Uterus (tissue), 4 donors: ENCODE measurements around the gene CSF1. TPM values are rescaled to one million over a fixed set of nuclear protein-coding genes. Genes with fewer than 3 reads are reported as not detected.
A peak's percentile ranks its signal among the peaks of the same experiment; 100 is the strongest.

Experiments
- DNase-seq, 2 donors: peaks; one replicate each; pipeline ENCODE4 v3.0.0-alpha.2; 2019 to 2020
- H3K27ac ChIP-seq, 2 donors: fragments of 200-600 bp; sonication (generic); 1 replicate in 1 of 2; 2 replicates in 1 of 2; pipeline ENCODE4 v1.5.1; 2016 to 2018
- H3K27me3 ChIP-seq, 2 donors: fragments of 200-600 bp; sonication (generic); one replicate each; pipeline ENCODE4 v1.5.1; 2018 to 2019; ENCODE audit warnings: control low read depth in 1 of 2
- H3K36me3 ChIP-seq, 2 donors: fragments of 200-600 bp; sonication (generic); one replicate each; pipeline ENCODE4 v1.5.1; 2019; ENCODE audit warnings: control low read depth in 1 of 2
- H3K4me1 ChIP-seq, 2 donors: fragments of 200-600 bp; sonication (generic); one replicate each; pipeline ENCODE4 v1.5.1; 2018 to 2019; ENCODE audit warnings: control low read depth in 1 of 2
- H3K4me3 ChIP-seq, 2 donors: fragments of 200-600 bp; sonication (generic); 1 replicate in 1 of 2; 2 replicates in 1 of 2; pipeline ENCODE4 v1.5.1; 2018 to 2019; ENCODE audit warnings: mild to moderate bottlenecking in 1 of 2
- H3K9me3 ChIP-seq, 2 donors: fragments of 200-600 bp; sonication (generic); one replicate each; pipeline ENCODE4 v1.5.1; 2019; ENCODE audit warnings: control low read depth in 1 of 2
- CTCF ChIP-seq, 4 experiments: fragments of 200-600 bp in 2 of 4; fragments of 450-650 bp in 2 of 4; sonication (generic) in 2 of 4; IDR thresholded peaks; one replicate each; pipeline ENCODE4 v1.5.1; 2016 to 2019; ENCODE audit warnings: antibody characterized with exemption in 4 of 4, mild to moderate bottlenecking in 2 of 4, moderate library complexity in 1 of 4
- POLR2A ChIP-seq, 2 donors: fragments of 450-650 bp; IDR thresholded peaks; one replicate each; pipeline ENCODE4 v1.6.1; 2016; ENCODE audit warnings: antibody characterized with exemption in 2 of 2, mild to moderate bottlenecking in 1 of 2, moderate library complexity in 1 of 2
- intact Hi-C: fragments of 100-400 bp; cut with DNase I; formaldehyde crosslinking; loops from one replicate; pipeline ENCODE4 v1.15.1; 2023; ENCODE audit warnings: low total_unique reads
- total RNA-seq, 4 donors: library from RNA; depleted of rRNA in 3 of 4; stranded (reverse); fragments of >200 nt in 3 of 4; gene quantifications; one replicate each; pipeline versions ENCODE4 v1.1.0 to v1.2.4, GENCODE V29; 2014 to 2023
- donor health status: DM: yes; HTN: yes; CAD: no.

Gene CSF1
- total RNA-seq, 4 donors from 2014 or later: 19.8 to 48.2 (median 34.2) TPM

- no peaks in the 10 kb centered on the region for H3K27me3 ChIP-seq
- TF ChIP-seq CTCF (IDR thresholded peaks at IDR 0.05): no peak
- no peak for TF ChIP-seq POLR2A (IDR thresholded peaks at IDR 0.05)
- no peaks in the 10 kb centered on the region for H3K36me3 ChIP-seq
- no peak overlapping the region for H3K4me3 ChIP-seq
- intact Hi-C loops: no loop called here
- peaks cover 4 to 18% of the 10 kb centered on the region in 2 donors for H3K4me1 ChIP-seq
- no peaks in the 10 kb centered on the region for H3K9me3 ChIP-seq
- peak overlapping the region; percentile 84 to 88 for H3K27ac ChIP-seq
- DNase-seq: no peak
These were observed 16.1 kb downstream of the CSF1 start for GRCh38 chr1:109926662-109927300.

DNA sequence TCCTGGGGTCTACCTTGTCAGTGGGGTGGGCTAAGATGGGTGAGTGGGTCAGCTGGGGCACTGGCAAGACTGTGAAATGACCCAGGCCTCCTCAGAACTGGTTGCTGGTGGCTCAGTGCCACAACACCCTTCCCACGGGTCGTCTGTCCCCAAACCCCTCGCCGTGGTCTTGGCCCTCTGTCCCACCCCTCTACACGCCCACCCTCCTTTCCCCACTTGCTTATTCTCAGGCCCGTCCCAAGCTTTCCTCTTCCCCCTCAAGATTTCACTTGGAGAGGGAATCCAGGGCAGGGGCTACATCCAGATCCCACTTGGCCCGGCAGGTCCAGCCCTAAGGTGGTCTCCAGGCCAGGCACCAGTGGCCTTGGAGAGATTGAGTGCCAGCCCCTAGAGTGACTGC lies 16.7 kb downstream of the CSF1 start:
- no peaks in the 10 kb centered on the region for H3K9me3 ChIP-seq
- no peak overlapping the region for H3K4me3 ChIP-seq
- H3K36me3 ChIP-seq: no peaks in the 10 kb centered on the region
- peaks cover 4 to 18% of the 10 kb centered on the region in 2 donors for H3K4me1 ChIP-seq
- no peak for TF ChIP-seq CTCF (IDR thresholded peaks at IDR 0.05)
- no peak for TF ChIP-seq POLR2A (IDR thresholded peaks at IDR 0.05)
- no peak for DNase-seq
- H3K27ac ChIP-seq: peak overlapping the region; percentile 84 to 88
- intact Hi-C loops: no loop called here
- no peaks in the 10 kb centered on the region for H3K27me3 ChIP-seq

GRCh38 chr1:109927911-109928321 lies 17.3 kb downstream of the CSF1 start:
- peaks cover 4 to 18% of the 10 kb centered on the region in 2 donors for H3K4me1 ChIP-seq
- H3K9me3 ChIP-seq: no peaks in the 10 kb centered on the region
- no peaks in the 10 kb centered on the region for H3K36me3 ChIP-seq
- peak overlapping the region; percentile 84 to 88 for H3K27ac ChIP-seq
- no peak overlapping the region for H3K4me3 ChIP-seq
- DNase-seq: peak; percentile 82 to 91
- intact Hi-C loops: no loop called here
- no peaks in the 10 kb centered on the region for H3K27me3 ChIP-seq
- TF ChIP-seq POLR2A (IDR thresholded peaks at IDR 0.05) (no peak), CTCF (IDR thresholded peaks at IDR 0.05) (no peak)

DNA sequence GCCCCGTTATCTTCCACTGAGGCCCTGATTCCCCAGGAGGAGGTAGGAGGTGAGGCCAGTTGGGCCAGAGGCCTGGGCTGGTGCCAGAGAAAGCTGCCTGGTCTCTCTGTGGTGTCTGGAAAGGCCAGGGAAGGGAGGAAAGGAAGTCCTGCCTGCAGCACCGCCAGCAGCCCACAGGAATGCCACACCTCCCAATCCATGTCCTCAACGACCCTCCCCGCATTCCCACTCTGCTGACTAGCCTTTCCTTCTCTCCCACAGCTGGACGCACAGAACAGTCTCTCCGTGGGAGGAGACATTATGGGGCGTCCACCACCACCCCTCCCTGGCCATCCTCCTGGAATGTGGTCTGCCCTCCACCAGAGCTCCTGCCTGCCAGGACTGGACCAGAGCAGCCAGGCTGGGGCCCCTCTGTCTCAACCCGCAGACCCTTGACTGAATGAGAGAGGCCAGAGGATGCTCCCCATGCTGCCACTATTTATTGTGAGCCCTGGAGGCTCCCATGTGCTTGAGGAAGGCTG lies 18.0 kb downstream of the CSF1 start:
- peak; percentile 75 to 79 for DNase-seq
- Histone ChIP-seq H3K4me3 (no peak overlapping the region), H3K4me1 (peaks cover 4 to 18% of the 10 kb centered on the region in 2 donors), H3K27ac (peak overlapping the region; percentile 84 to 88), H3K36me3 (no peaks in the 10 kb centered on the region), H3K9me3 (no peaks in the 10 kb centered on the region), H3K27me3 (no peaks in the 10 kb centered on the region)
- no peak for TF ChIP-seq CTCF (IDR thresholded peaks at IDR 0.05)
- TF ChIP-seq POLR2A (IDR thresholded peaks at IDR 0.05): no peak
- intact Hi-C loops: no loop called here

GRCh38 chr1:109929170-109929569 lies 18.5 kb downstream of the CSF1 start:
- intact Hi-C loops: no loop called here

More at GRCh38 chr1:109929170-109929569, 18.5 kb downstream of the CSF1 start:
- no peaks in the 10 kb centered on the region for H3K27me3 ChIP-seq
- no peak for TF ChIP-seq CTCF (IDR thresholded peaks at IDR 0.05)
- TF ChIP-seq POLR2A (IDR thresholded peaks at IDR 0.05): no peak
- no peaks in the 10 kb centered on the region for H3K36me3 ChIP-seq
- H3K4me3 ChIP-seq: no peak overlapping the region
- no peak for DNase-seq
- no peaks in the 10 kb centered on the region for H3K9me3 ChIP-seq
- H3K4me1 ChIP-seq: peaks cover 4 to 18% of the 10 kb centered on the region in 2 donors
- peak overlapping the region; percentile 84 to 88 for H3K27ac ChIP-seq
